ENCODE measurements around the gene PIK3CD.

PIK3CD gene

GRCh38 chr1:9651565-9652378 lies at the start of gene PIK3CD:
Gene PIK3CD, plus strand, starts transcription at chr1:9651731. Its CDS starts 58,725 bp downstream, at chr1:9710456.
- DNase-seq, result peak; percentile 42

DNA sequence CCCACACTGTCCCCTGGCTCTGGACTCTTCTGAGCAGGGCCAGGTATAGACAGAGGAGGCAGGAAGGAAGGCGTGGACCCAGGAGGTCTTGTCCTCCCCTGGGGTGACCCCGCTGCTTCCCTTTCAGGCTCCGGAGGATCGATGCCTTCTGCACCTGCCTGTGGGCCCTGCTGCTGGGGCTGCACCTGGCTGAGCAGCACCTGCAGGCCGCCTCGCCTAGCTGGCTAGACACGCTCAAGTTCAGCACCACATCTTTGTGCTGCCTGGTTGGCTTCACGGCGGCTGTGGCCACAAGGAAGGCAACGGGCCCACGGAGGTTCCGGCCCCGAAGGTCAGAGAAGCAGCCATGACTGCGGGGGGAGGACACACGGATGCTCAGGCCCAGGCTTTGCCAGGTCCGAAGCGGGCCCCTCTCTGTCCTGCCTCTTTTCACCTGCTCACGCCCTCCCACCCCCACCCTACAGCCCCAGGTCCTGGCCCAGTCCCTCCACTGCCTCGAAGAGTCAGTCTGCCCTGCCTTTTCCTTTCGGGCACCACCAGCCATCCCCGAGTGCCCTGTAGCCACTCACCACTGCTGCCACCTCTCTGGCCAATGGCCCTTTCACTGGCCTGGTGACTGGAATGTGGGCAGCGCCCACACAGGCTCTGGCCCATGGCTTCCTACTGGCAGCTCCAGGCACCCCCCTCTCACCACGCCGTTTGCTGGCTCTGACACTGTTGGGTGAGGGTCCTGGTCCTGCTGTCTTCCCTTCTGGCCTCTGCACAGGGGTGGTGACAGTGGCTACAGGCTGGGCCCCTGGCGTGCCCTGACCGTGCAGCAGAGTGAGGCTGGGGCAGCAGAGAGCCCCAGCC lies 49.4 kb upstream of the PIK3CD start:
- no peak for DNase-seq

- no peak for DNase-seq
These were observed 48.8 kb upstream of the PIK3CD start for GRCh38 chr1:9602794-9603167.

DNA sequence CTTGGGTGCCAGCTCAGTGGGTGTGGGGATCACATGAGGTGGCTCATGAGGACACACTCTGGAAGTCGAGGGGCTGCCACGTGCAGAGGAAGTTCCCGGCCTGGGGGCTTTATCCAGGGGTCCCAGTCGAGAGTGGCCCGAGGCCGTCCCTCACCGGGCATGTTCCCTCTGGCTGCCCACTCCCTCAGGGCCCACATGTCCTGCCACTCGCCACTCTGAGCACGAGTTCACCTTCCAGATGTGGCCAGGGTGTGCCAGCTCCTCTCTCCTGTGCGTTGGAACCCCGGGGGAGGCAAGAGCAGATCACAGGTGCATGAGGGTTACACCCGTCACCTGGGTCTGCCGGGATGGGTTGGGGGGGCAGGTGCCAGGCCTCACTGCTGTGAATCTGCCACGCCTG lies 48.2 kb upstream of the PIK3CD start:
- no peak for DNase-seq

GRCh38 chr1:9603766-9604753 lies 47.5 kb upstream of the PIK3CD start:
- no peak for DNase-seq

GRCh38 chr1:9604836-9605235 lies 46.7 kb upstream of the PIK3CD start:
- DNase-seq, result no peak

DNA sequence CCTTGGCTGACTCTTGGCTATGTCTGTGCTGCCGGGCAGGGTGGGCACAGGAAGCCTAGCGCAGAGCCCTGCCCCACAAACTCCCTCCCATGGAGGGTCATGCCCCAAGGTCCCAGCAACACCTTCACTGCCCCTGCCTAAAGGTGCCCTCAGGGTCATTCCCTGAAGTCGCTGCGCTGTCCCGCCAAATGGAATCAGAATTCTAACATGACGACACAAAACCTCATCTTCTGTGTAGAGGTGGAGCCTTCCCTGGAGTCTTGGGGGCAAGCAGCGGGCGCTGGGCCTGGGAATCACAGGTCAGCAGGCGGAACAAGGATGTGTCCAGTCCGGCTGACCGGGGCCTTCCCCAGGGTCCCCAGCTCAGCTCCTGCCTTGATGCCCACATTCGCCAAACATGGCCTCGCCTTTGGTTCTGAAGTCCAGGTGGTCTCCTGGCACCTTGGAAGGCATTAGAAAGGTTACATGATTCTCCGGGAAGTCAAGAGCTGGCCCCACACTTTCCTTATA lies 45.5 kb upstream of the PIK3CD start:
- DNase-seq, result no peak

GRCh38 chr1:9606458-9606857 lies 45.1 kb upstream of the PIK3CD start:
- no peak for DNase-seq

- DNase-seq, result no peak
These were observed 44.6 kb upstream of the PIK3CD start for GRCh38 chr1:9606948-9607347.

DNA sequence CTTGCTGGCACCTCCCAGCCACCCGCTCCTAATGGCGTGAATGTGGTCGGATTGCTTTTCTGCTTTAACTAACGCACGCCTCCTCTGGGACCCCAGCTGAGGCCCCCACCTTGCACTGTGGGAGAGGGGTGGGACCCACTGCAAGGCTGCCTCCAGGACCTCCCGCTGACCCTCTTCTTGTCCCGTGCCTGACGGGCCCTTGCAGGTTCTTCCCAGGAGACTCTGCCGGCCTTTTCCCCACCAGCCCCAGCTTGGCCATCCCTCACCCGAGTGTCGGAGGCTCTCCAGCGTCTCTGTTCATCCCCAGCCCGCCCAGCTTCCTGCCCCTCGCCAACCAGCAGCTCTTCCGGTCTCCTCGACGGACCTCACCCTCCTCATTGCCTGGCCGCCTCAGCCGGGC lies 44.2 kb upstream of the PIK3CD start:
- DNase-seq, result no peak

DNA sequence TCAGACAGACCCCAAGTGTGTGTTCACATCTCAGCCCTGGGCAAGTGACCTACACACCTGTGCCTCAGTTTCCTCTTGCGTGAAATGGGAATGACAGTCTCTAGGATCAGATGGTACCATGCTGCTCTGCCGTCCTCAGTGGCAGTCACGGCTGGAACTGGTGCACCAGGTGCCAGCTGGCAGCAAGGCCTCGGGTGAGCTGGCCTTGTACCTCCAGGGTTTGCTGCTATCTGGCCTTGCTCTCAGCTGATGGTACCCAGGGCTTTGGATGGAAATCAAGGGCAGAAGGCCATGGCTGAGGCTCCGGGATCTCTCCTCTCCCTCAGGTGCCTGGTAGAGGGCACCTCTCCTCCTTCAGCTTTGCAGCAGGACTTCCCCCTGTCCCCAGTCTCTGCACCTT lies 41.5 kb upstream of the PIK3CD start:
- DNase-seq, result no peak

- DNase-seq, result no peak
These were observed 41.0 kb upstream of the PIK3CD start for GRCh38 chr1:9610548-9610947.

DNA sequence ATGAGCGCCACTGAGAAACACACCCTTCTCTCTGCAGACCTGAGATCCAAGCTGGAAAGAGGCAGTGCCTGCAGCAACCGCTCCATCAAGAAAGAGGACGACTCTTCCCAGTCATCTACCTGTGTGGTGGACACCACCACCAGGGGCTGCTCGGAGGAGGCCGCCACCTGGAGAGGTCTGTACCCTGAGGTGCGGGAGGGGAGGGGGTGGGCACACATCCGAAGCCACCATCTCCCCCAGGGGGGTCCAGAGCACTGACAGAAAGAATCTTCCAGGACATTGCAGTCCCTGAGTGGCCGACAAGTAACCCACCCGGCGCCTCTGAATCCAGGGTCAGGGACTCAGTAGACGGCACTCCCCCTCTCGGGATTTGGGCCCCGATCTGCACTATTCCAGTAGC lies 39.8 kb upstream of the PIK3CD start:
- no peak for DNase-seq

DNA sequence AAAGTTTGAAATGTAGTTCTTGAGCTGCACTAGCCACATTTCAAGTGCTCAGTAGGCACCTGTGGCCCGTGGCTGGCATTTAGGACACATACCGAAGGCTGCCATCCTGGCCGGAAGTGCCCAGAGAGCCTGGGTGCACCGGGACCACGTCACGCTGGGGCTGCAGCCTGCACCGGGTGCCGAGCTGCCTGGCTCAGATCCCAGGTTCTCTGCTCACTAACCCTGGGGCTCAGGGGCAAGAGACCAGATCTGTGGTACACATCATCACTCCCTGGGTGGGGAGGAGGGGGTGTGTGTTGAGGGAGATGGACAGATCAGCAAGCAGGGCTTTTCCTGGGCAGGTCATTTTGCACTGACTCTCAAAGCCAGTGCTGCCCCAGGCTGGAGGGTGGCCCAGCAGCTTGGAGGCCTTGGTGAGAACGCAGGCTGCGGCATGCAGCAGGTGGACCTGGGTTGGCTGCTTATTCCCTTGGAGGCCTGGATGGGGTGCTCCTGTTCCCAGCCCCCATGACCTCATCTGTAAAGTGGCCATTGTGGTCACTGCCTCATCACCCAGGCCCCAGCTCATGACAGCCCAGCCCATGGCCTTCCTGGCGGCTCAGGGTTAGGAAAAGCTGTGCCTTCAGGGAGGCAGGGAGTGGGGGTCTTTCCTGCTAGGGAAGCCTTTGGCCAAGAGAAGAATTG lies 39.2 kb upstream of the PIK3CD start:
- DNase-seq, result no peak

GRCh38 chr1:9612871-9613624 lies 38.5 kb upstream of the PIK3CD start:
- DNase-seq, result no peak

DNA sequence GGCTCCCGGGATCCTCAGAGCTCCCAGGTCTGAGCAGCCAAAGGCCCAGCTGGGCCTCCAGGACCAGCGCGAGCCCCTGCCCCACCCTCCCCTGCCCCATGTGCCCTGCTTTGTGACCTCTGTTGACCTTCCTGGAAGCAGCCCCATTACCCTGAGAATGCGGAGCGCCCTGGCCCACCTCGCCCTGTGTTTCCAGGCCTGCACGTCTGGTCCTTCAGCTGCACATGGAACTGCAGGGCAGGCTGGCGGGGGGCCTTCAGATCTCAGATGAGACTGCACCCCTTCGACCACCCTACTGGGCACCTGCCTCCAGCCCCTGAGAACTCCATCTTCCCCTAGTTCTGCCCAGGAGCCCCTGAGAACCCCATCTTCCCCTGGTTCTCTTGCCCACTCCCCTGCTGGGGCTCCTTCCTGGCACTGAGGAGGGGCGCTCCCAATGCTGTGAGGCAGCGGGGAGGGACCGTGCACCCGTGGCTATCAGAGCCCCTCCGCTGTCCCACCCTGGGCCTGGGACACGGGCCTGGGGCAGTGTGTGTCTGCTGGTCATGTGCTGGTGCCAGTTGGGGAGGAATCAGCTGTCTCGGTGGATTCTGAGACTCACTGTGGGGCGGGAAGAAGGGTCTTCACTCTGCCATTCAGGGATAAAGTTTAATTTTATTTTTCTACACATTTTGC lies 37.8 kb upstream of the PIK3CD start:
- no peak for DNase-seq

- DNase-seq, result peak; percentile 14
These were observed 36.0 kb upstream of the PIK3CD start for GRCh38 chr1:9615316-9616063.

DNA sequence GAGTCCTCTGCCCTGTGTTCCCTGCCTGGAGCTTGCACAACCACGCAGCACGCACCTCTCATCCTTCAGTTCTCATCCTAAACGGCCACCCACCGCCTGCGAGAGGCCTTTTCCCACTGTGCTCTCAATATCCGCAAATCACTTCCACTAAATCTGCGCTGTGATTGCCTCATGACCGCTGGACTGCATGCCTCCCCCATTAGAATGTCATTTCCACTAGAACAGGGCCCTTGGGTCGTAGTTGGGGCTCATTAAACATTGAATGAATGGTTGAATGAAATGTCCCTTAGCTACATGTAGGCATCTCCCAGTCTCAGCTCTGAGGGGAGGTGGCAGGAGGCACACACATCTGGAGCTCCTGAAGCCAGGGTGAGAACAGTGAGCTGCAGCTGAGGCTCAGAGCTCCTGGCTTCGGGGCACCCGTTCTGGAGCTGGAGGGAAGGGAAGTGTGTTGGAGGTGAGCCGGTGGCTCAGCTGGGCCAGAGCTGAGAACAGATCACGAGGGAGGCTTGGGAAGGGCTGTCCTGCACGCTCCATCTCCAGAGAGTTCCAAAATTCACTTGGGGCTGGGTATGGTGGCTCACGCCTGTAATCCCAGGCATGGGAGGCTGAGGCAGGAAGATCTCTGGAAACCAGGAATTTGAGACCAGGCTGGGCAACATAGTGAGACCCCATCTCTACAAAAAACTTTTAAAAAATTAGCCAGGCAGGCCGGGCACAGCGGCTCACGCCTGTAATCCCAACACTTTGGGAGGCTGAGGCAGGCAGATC lies 32.4 kb upstream of the PIK3CD start:
- DNase-seq, result no peak

DNA sequence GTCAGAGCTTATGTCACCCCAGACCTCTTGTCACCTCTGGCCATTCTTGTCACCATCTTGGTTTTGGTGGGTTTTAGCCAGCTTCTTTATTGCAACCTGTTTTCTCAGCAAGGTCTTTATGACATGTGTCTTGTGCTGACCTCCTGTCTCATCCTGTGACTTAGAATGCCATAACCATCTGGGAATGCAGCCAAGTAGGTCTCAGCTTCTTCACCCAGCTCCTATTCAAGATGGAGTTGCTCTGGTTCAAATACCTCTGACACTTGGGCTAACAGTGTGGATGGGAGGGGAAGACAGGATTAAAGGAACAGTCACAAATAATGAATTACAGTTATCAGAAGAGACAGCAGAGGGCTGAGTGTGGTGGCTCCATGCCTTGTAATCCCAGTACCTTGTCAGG lies 30.5 kb upstream of the PIK3CD start:
- no peak for DNase-seq

Data from NCI-H1105 treated with DMSO at 0.1 percent for 48 hours (cell line).